SJSA1 (cell line): ENCODE measurements around the gene SCN7A. TPM values are rescaled to one million over a fixed set of nuclear protein-coding genes. Genes with fewer than 3 reads are reported as not detected.
"Not testable (repeated sequence)": the region's sequence is repeated elsewhere in the genome, so short reads cannot be mapped to it uniquely, and the experiment has no call there.

Source experiments
- DNase-seq, 2 experiments: peaks; one replicate each; pipeline ENCODE4 v3.0.0-alpha.2; 2015 to 2020; ENCODE audit warnings: low spot score in 2 of 2, low read depth in 1 of 2
- H3K27ac ChIP-seq: fragments of 250-450 bp; sonication (Bioruptor Pico); 2 replicates; pipeline ENCODE4 v1.5.1; 2020; ENCODE audit warnings: mild to moderate bottlenecking, moderate library complexity
- H3K27me3 ChIP-seq: fragments of 250-450 bp; sonication (Bioruptor Pico); replicated peaks from 2 replicates; pipeline ENCODE4 v1.5.1; 2020; ENCODE audit warnings: mild to moderate bottlenecking, moderate library complexity
- H3K36me3 ChIP-seq: fragments of 250-450 bp; sonication (Bioruptor Pico); 2 replicates; pipeline ENCODE4 v1.5.1; 2020; ENCODE audit warnings: mild to moderate bottlenecking
- H3K4me1 ChIP-seq: fragments of 250-450 bp; sonication (Bioruptor Pico); replicated peaks from 2 replicates; pipeline ENCODE4 v1.6.1; 2021; ENCODE audit warnings: mild to moderate bottlenecking
- H3K4me3 ChIP-seq: fragments of 250-450 bp; sonication (Bioruptor Pico); 2 replicates; pipeline ENCODE4 v1.5.1; 2020; ENCODE audit warnings: mild to moderate bottlenecking
- H3K9me3 ChIP-seq: fragments of 250-450 bp; sonication (Bioruptor Pico); replicated peaks from 2 replicates; pipeline ENCODE4 v1.5.1; 2020; ENCODE audit warnings: mild to moderate bottlenecking
- total RNA-seq: library from RNA; depleted of rRNA; stranded (reverse); fragments of >200 nt; shearing (Covaris generic); gene quantifications from 2 replicates; pipeline ENCODE4 v1.2.3, GENCODE V29; 2014

Gene SCN7A
- total RNA-seq, 1 experiment from 2014 or later, result 0.05 TPM

- H3K4me1 ChIP-seq, result peaks cover 28% of the 10 kb centered on the region
- no peak overlapping the region for H3K4me3 ChIP-seq
- no peaks in the 10 kb centered on the region for H3K9me3 ChIP-seq
- H3K27ac ChIP-seq, result no peak overlapping the region
- no peak for DNase-seq
- no peaks in the 10 kb centered on the region for H3K36me3 ChIP-seq
- no peaks in the 10 kb centered on the region for H3K27me3 ChIP-seq
Observed at GRCh38 chr2:166373539-166373938, 120.5 kb downstream of the SCN7A start.

GRCh38 chr2:166373105-166373504 lies 120.9 kb downstream of the SCN7A start:
- no peak overlapping the region for H3K4me3 ChIP-seq
- H3K4me1 ChIP-seq, result peaks cover 28% of the 10 kb centered on the region
- no peaks in the 10 kb centered on the region for H3K9me3 ChIP-seq
- no peaks in the 10 kb centered on the region for H3K36me3 ChIP-seq
- H3K27me3 ChIP-seq, result no peaks in the 10 kb centered on the region
- DNase-seq, result no peak
- no peak overlapping the region for H3K27ac ChIP-seq

- peak overlapping the region; percentile 28 for H3K27ac ChIP-seq
- H3K36me3 ChIP-seq, result no peaks in the 10 kb centered on the region
- no peaks in the 10 kb centered on the region for H3K9me3 ChIP-seq
- H3K4me1 ChIP-seq, result peaks cover 27% of the 10 kb centered on the region
- H3K4me3 ChIP-seq, result no peak overlapping the region
- H3K27me3 ChIP-seq, result no peaks in the 10 kb centered on the region
- DNase-seq, result no peak
Observed at GRCh38 chr2:166372046-166372445, 122.0 kb downstream of the SCN7A start.

GRCh38 chr2:166365803-166366420 lies 128.1 kb downstream of the SCN7A start:
- H3K4me1 ChIP-seq, result peaks cover 9% of the 10 kb centered on the region

GRCh38 chr2:166365239-166365638 lies 128.8 kb downstream of the SCN7A start:
- no peak overlapping the region for H3K4me3 ChIP-seq
- peaks cover 9% of the 10 kb centered on the region for H3K4me1 ChIP-seq
- no peak for DNase-seq
- no peaks in the 10 kb centered on the region for H3K36me3 ChIP-seq
- H3K27ac ChIP-seq, result no peak overlapping the region
- no peaks in the 10 kb centered on the region for H3K9me3 ChIP-seq
- no peaks in the 10 kb centered on the region for H3K27me3 ChIP-seq

More at GRCh38 chr2:166365803-166366420, 128.1 kb downstream of the SCN7A start:
- Histone ChIP-seq H3K27ac (no peak overlapping the region), H3K4me3 (no peak overlapping the region), H3K27me3 (no peaks in the 10 kb centered on the region), H3K36me3 (no peaks in the 10 kb centered on the region), H3K9me3 (no peaks in the 10 kb centered on the region)
- DNase-seq, result no peak

GRCh38 chr2:166364476-166365161 lies 129.4 kb downstream of the SCN7A start:
- DNase-seq, result no peak
- H3K27me3 ChIP-seq, result no peaks in the 10 kb centered on the region
- no peaks in the 10 kb centered on the region for H3K36me3 ChIP-seq
- H3K9me3 ChIP-seq, result no peaks in the 10 kb centered on the region
- no peak overlapping the region for H3K27ac ChIP-seq
- H3K4me3 ChIP-seq, result no peak overlapping the region
- H3K4me1 ChIP-seq, result peaks cover 9% of the 10 kb centered on the region

- no peak overlapping the region for H3K4me3 ChIP-seq
- no peaks in the 10 kb centered on the region for H3K9me3 ChIP-seq
- no peak overlapping the region for H3K27ac ChIP-seq
- no peaks in the 10 kb centered on the region for H3K27me3 ChIP-seq
- peaks cover 9% of the 10 kb centered on the region for H3K4me1 ChIP-seq
- no peaks in the 10 kb centered on the region for H3K36me3 ChIP-seq
- no peak for DNase-seq
Observed at GRCh38 chr2:166361351-166362153, 132.5 kb downstream of the SCN7A start.

- DNase-seq, result no peak
- Histone ChIP-seq H3K27ac (no peak overlapping the region), H3K4me3 (no peak overlapping the region), H3K4me1 (peaks cover 9% of the 10 kb centered on the region), H3K36me3 (no peaks in the 10 kb centered on the region), H3K9me3 (no peaks in the 10 kb centered on the region), H3K27me3 (no peaks in the 10 kb centered on the region)
Observed at GRCh38 chr2:166360906-166361305, 133.1 kb downstream of the SCN7A start.

- H3K9me3 ChIP-seq, result no peaks in the 10 kb centered on the region
- no peak for DNase-seq
- no peak overlapping the region for H3K27ac ChIP-seq
- H3K36me3 ChIP-seq, result no peaks in the 10 kb centered on the region
- no peaks in the 10 kb centered on the region for H3K27me3 ChIP-seq
- H3K4me1 ChIP-seq, result peaks cover 9% of the 10 kb centered on the region
- no peak overlapping the region for H3K4me3 ChIP-seq
Observed at GRCh38 chr2:166360426-166360825, 133.6 kb downstream of the SCN7A start.

- H3K27ac ChIP-seq, H3K27me3 ChIP-seq, H3K9me3 ChIP-seq, H3K4me1 ChIP-seq, H3K4me3 ChIP-seq, H3K36me3 ChIP-seq, DNase-seq: not testable (repeated sequence)
Observed at GRCh38 chr2:166357950-166358321, 136.1 kb downstream of the SCN7A start.

- DNase-seq, result no peak
- Histone ChIP-seq H3K27ac (peak overlapping the region; percentile 14; the same call in 1 of the 2 replicates), H3K36me3 (no peaks in the 10 kb centered on the region), H3K27me3 (no peaks in the 10 kb centered on the region), H3K9me3 (no peaks in the 10 kb centered on the region), H3K4me1 (peaks cover 9% of the 10 kb centered on the region), H3K4me3 (no peak overlapping the region)
Observed at GRCh38 chr2:166357068-166357949, 136.7 kb downstream of the SCN7A start.
